ENCODE results near the gene TGM1. TPM values are rescaled to one million over a fixed set of nuclear protein-coding genes. Genes with fewer than 3 reads are reported as not detected.

Gene TGM1
- total RNA-seq: 0.78 and 1.1 TPM in 2 replicates

DNA sequence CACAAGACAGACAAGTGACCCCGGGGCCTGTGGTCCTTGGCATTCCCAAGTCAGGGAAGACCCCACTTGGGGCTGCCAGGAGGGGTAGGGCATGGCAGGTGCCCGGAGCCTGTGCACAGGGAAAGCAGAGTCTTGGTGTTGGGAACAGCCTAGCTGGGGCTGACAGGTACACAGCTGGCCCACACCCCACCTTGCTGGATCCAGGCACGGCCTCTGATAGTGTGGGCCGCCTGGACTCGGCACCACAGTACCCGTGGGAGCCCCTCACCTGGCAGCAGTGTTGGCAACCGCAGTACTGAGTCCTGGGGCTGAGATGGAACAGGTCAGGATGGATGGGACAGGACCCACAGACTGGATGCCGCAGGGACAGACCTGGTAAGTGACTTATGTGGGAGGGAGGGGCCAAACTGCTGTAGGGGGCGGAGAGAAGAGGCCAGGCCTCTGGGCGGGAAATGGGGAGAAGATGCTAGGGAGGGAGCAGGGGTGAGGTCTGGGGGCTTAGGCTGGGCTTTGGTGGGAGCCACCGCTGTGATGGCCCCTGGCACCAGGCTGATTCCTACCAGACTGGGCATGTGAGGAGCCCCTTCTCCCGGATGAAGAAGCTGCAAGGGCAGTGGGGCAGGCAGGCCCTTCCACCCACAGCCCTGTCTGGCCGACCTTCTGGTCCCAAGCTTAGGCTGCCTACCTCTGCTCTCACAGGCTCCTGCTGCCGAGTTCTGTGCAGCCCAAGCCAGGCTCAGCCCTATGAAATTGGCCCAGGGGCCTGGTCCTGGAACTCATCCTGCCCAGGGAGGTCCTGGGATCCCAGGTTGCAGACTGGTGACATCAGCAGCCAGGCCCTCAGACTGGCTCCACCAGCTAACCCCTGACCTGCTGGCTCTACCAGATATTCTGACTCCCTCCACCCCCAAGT, at the start of gene TGM1:
Gene TGM1, minus strand, starts transcription at position 357 of the 913 bp plus-strand sequence. CDS start 825 bp downstream, outside the sequence.

DNA sequence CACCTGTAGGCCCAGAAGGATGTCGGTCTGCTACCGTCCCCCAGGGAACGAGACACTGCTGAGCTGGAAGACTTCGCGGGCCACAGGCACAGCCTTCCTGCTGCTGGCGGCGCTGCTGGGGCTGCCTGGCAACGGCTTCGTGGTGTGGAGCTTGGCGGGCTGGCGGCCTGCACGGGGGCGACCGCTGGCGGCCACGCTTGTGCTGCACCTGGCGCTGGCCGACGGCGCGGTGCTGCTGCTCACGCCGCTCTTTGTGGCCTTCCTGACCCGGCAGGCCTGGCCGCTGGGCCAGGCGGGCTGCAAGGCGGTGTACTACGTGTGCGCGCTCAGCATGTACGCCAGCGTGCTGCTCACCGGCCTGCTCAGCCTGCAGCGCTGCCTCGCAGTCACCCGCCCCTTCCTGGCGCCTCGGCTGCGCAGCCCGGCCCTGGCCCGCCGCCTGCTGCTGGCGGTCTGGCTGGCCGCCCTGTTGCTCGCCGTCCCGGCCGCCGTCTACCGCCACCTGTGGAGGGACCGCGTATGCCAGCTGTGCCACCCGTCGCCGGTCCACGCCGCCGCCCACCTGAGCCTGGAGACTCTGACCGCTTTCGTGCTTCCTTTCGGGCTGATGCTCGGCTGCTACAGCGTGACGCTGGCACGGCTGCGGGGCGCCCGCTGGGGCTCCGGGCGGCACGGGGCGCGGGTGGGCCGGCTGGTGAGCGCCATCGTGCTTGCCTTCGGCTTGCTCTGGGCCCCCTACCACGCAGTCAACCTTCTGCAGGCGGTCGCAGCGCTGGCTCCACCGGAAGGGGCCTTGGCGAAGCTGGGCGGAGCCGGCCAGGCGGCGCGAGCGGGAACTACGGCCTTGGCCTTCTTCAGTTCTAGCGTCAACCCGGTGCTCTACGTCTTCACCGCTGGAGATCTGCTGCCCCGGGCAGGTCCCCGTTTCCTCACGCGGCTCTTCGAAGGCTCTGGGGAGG, 47.9 kb upstream of the TGM1 start, which contains the start of gene LTB4R:
Gene LTB4R, plus strand, starts transcription at position 857 of the 959 bp plus-strand sequence. CDS start 4,150 bp downstream, outside the sequence.

DNA sequence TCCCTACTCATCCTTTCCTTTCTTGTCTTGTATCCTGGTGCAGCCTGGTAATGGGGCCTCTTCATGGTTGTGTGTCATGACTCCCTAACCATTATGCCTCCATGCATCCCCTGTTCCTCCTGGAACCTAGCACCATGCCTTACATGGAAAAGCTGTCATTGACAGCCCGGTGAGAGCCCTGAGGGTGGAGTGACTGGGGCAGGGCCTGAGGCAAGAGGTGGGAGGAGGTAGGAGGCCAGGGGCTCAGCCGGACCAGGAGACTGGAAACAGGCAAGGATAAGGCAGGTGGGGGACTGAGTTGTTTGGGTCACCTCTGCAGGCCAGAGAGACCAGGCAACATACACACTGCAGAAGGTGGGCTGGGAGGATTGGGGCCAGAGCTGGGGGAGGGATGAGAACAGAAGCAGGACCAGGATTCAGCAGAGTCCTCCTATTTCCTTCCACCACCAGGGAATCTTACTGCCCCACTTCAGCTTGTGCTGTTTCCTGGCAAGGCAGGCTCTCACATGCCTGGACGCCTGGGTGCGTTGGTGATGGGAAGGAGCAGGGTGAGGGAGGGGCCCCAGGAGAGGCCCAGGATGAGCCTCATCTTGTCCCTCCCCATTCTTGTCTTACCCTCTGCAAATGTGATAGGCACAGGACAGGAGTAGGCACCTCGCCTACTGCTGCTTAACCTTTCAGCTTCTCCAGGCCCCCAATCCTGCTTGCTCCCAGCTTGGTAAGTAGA, 46.7 kb upstream of the TGM1 start, which contains the start of gene LTB4R2:
Gene LTB4R2, plus strand, starts transcription at position 603 of the 727 bp plus-strand sequence. CDS start 525 bp downstream, outside the sequence.

DNA sequence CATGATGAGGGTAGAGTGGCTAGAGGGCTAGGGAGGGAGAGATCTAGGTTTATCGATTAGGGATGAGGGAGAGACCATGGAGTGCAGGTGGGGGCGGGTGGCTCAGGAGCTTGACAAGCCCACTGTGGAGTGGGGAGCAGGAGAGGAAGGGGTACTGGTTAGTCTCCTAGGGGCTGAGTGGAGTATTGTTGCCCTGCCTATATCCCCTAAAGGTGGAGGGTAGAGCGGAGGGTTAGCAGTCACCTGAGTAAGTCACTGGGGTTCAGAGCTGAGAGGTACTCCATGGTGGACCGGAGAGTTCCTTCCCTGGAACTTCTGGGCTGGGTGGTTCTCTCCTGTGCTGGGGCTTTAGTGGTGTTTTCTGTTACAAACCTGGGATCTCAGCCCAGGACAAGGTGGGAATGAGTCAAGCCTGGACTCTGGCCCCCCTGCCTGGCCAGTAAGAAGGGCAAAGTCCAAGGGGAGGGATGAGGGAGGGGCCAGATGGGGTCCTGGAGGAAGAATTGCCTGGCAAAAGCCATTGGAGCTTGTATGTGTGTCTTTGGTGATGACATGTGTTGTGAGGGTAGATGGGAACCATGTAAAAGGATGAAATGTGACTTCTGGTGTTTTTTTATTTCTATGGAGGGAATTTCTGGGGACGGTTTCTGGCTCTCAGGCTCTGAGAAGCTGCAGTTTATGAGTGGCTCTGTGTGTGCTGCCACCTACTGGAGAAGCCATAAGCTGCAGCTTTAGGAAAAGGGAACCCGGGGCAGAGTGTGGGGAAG, 44.8 kb upstream of the TGM1 start, which contains the start of gene CIDEB:
Gene CIDEB, minus strand, starts transcription at position 403 of the 767 bp plus-strand sequence. Its CDS starts 119 bp downstream, at position 284.

DNA sequence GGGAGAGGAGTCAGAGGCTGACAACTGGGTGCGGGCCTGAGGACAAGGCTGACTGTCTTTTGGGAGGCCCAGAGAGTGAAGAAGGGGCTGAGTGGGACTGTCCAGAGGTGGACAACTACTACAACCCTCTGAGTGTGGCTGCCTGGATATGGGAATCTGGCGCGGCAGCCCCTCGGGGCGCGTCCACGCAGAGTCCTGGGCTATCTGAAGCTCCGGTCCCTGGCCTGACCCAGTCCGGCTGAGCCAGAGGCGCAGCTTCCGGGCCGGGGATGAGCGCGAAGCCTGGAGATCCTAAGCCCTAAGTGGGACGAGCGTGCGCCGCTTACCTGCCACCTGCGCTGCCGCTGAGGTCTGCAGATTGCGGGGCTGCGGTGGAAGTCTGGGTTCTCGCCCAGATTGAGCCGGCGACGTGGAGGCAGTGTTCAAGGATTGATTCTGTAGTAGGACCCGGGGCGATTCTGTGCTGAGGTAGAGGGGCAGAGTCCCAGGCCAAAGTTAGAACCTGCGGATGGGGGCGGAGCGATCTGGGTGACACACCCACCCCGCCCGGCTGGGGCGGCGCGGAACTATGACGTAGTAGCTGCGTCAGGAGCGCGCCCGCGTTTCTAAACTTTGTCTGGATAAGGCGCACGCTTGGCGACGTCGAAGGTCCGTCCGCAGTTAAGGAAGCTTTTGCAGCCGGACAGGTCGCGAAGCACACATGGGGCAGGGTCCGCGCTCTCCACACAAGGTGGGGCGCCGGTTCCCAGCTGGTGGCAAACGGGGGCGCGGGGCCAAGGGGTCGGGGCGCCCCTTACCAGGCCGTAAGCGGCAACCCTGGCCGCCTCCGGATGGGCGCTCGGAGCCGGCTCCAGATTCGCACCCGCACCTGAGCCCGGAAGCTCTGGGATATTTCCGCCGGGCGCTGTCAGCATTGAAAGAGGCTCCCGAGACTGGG, 36.5 kb upstream of the TGM1 start, which contains the start of the genes DHRS1 and NOP9:
Gene DHRS1, minus strand, starts transcription at position 526 of the 937 bp plus-strand sequence. CDS start 674 bp downstream, outside the sequence.
Gene NOP9, plus strand, starts transcription at position 596 of the 937 bp plus-strand sequence. Its CDS starts 105 bp downstream, at position 701.

DNA sequence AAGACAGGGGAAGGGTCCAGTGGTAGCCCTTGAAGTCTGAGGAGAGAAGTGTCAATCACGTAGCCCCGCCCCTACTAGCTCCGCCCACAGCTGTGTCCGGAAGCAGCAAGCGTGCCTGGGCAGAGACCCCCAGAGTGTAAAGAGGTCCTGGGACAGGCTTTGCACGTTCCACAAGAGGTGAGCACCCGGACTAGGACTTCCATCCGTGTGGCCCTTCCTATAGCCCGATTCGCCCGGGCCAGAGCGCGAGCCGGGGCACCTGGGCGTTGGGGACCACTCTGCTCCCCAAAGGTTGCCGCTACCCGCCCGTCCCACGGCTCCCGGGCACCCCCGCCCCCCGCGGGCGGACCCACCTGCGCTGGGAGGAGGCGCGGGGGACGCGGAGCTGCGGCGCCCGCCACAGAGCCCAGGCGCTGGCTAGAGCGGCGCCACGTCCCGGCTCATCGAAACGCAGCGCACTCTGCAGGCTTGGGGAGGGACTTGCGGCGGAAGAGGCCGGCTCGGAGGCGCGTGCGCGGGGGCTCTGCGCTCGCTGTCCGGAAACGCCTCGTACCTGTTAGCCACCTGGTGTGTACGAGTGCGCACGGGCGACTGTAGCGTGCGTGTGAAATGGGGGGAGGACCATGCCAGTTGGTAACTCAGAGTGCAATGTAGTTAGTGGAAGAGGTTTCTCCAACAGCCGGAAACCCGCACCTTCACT, 8.3 kb upstream of the TGM1 start, which contains the start of gene RABGGTA:
Gene RABGGTA, minus strand, starts transcription at position 464 of the 700 bp plus-strand sequence. CDS start 482 bp downstream, outside the sequence.

DNA sequence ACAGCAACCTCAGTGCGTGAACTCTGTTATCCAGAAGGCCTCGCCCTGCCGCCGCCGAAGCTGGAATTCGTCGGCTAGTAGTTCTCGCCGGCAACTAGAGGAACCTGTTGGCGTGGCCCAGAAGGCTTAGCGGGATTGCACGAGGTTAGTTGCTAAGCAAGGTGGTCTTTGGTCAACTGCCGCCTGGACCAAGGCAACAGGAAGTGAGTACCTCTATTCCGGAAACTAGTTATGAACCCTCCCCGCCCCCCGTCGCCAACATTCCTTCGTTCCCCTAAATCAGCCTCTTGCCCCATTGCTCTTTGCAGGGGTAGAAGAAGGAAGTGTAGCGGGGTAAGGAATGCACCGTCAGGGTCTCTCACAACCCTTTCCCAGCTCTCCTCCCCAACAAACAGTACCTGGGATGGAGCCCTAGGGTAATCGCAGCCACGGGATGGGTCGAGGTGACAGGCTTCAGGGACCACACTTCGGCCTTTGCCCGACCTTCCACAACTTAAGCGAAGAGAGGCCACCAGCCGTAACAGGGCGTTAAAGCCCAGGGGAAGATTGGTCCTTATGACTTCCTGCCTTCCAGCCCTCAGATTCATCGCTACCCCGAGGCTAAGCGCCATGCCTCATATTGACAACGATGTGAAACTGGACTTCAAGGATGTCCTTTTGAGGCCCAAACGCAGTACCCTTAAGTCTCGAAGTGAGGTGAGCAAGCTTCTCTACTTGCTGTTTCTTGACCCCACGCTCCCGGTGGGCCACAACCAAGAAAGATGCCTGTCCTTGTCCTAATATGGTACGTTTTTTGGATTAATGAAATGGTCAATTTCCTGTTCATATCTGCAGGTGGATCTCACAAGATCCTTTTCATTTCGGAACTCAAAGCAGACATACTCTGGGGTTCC, 30.1 kb downstream of the TGM1 start, which contains the start of gene GMPR2:
Gene GMPR2, plus strand, starts transcription at position 285 of the 893 bp plus-strand sequence. Its CDS starts 325 bp downstream, at position 610.

DNA sequence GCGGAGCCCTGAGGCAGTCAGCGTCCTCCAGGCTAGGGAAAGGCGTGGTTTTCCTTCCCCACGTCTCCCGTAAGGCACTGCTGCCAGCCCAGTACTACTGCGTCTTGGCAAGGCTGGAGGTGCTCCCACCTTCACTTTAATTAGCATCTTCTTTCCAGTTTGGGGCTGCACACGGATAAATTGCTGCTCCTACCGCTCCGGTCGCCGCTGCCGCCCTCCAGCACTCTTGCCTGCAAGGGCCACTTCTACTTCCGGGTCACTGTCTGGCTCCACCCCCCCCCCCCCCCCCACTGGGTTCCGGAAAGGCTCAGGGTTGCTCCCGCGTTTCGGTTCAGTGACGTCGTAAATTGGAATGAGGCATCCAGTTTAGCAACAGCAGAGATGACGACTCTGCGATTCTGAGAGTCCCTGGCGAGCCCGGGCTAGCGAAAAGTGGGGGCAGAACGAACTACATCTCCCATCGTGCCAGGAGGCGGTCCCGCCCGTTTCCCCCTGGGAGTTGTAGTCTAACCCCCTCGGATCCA, 30.8 kb downstream of the TGM1 start, which contains the start of gene NEDD8:
Gene NEDD8, minus strand, starts transcription at position 247 of the 524 bp plus-strand sequence. Its CDS starts 100 bp downstream, at position 147.

DNA sequence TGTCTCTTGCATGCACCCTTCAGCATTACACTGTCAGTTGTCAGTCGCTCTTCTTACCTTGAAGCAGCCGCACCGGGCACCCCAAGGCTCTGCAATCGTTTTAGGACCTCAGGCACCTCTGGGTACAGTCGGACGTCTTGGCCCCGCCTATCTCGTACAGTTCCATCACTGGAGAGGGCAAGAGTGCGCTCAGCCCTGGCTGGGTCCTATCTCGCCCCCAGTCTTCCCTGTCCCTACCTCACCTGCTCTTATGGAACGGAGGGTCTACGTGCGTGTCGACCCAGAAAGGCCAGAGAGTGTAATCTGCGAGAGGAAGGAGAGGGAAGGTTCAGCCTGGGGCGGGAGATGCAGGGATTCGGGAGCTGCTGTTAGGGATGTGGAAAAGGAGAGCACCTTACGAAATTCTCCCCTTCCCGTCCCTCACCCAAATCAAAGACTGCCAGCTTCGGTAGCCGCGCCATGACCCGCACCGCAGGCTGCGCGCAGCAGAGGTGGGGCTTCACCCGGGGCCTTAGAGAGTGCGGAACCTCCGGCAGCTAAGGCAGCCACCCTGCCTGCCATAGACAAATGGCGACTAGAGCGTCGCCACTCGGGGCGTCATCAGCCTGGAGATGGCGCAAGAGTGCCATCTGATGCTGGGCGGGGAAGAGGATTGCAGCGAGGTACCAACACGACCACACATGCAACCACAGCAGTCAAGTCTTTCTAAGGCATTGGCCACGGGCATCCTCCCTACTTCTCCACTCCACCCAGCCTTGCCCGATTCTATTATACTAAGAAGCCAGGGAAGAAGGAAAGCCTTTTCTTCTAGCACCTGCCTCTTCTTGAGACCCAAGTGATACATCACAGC, 47.3 kb downstream of the TGM1 start, which contains the start of gene MDP1:
Gene MDP1, minus strand, starts transcription at position 572 of the 850 bp plus-strand sequence. Its CDS starts 111 bp downstream, at position 461.

DNA sequence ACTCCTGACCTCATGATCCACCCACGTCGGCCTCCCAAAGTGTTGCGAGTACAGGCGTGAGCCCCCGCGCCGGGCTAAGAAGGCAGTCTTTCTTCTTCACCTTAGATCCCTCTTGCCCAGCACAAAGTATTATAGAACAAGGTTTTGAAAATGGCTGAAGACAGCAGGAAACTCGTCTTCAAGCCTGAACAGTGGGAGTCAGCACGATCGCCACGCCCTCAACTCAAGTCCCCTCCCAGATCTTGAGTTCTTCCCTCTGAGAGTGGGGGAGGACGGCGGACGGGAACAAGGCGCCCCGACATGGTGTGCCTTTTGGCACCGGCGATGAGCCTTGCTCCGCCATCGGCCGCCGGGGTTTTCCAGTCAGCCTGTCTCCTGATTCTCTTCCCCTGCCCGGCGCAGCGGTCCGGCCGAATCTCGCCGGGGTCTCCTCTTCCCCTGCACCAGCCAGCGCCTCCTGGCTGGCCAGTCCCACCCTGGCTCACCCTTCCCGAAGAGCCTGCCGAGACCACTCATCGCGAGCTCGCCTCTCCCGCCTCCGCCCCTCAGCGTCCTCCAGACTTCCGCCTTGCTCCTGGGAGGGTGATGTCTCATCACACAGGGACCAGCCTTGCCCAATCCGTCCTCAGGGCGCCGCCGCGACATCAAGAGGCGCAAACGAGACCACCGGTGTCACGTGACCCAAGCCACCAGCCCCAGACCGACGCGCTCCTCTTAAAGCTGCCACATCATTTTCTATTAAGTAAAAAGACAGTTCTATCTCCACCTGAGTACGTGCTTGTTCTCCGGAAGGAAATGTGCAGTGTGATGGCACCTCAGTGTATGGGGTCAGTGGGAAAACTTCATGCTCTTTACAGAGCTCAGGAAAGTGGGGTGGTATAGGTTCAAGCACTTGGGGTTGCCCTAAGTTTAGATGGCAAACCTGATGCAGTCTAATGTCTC, 49.8 kb downstream of the TGM1 start, which contains the start of gene CHMP4A:
Gene CHMP4A, minus strand, starts transcription at position 565 of the 942 bp plus-strand sequence. Its CDS starts 49 bp downstream, at position 516.

